Peyer's patch (tissue), 4 donors: ENCODE data around the gene PLEKHN1. TPM values are rescaled to one million over a fixed set of nuclear protein-coding genes. Genes with fewer than 3 reads are reported as not detected.

Experiments
- DNase-seq, 3 donors: peaks; one replicate each; pipeline ENCODE4 v3.0.0-alpha.2; 2017 to 2019
- H3K27ac ChIP-seq, 4 donors: fragments of 200-600 bp; sonication (generic); one replicate each; pipeline ENCODE4 v1.5.1; 2016 to 2019
- H3K27me3 ChIP-seq, 2 donors: fragments of 200-600 bp; sonication (generic); one replicate each; pipeline ENCODE4 v1.5.1; 2019
- H3K36me3 ChIP-seq, 3 donors: fragments of 200-600 bp; sonication (generic); one replicate each; pipeline ENCODE4 v1.5.1; 2016 to 2019
- H3K4me1 ChIP-seq, 4 donors: fragments of 200-600 bp; sonication (generic); one replicate each; pipeline ENCODE4 v1.5.1; 2016 to 2019
- H3K4me3 ChIP-seq, 4 donors: fragments of 200-600 bp; sonication (generic); 1 replicate in 3 of 4; 2 replicates in 1 of 4; pipeline ENCODE4 v1.5.1; 2016 to 2019; ENCODE audit warnings: mild to moderate bottlenecking in 1 of 4
- H3K9me3 ChIP-seq, 4 donors: fragments of 200-600 bp; sonication (generic); one replicate each; pipeline ENCODE4 v1.5.1; 2016 to 2019; ENCODE audit warnings: mild to moderate bottlenecking in 1 of 4
- POLR2A ChIP-seq, 2 donors: fragments of 450-650 bp; IDR thresholded peaks; one replicate each; pipeline ENCODE4 v1.5.1; 2017; ENCODE audit warnings: antibody characterized with exemption in 2 of 2, mild to moderate bottlenecking in 2 of 2, moderate library complexity in 2 of 2
- total RNA-seq, 4 donors: library from RNA; depleted of rRNA; stranded (reverse); fragments of >200 nt; gene quantifications; one replicate each; pipeline ENCODE4 v1.1.0, GENCODE V29; 2016
- TF ChIP-seq, protein P1 (sequence below), 6 experiments: fragments of 450-650 bp in 4 of 6; fragments of 200-600 bp in 2 of 6; sonication (generic) in 1 of 6; IDR thresholded peaks; one replicate each; pipeline ENCODE4 v1.5.1; 2017 to 2019; ENCODE audit warnings: antibody characterized with exemption in 6 of 6, mild to moderate bottlenecking in 3 of 6, moderate library complexity in 1 of 6

The PLEKHN1 gene
- total RNA-seq, 4 donors from 2014 or later, result 0.40 to 0.83 (median 0.47) TPM; not detected in 1

DNA sequence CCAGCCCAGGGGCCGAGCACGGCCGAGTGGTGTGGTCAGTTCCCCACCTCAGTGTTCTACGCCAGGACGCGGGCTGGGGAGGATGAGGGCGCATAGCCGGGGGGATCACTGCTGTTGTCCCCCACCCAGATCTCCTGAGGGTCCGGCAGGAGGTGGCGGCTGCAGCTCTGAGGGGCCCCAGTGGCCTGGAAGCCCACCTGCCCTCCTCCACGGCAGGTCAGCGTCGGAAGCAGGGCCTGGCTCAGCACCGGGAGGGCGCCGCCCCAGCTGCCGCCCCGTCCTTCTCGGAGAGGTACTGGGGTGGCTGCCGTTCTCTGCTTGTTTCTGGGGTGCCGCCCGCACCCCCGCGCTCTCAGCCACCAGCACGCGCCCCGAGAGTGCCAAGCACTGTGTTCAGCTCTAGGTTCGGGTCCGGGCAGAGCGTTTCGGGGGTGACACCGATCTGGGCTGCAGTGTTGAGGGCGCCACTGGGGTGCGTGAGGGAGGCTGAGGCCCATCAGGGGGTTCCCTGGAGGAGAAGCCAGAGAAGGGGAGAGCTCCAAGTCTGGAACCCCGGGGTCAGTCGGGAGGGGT lies 25.2 kb upstream of the PLEKHN1 start:
- Histone ChIP-seq H3K4me1 (peaks cover 5 to 43% (median 27%) of the 10 kb centered on the region in 4 donors), H3K9me3 (no peaks in the 10 kb centered on the region), H3K27me3 (peaks cover 0 to 44% of the 10 kb centered on the region in 2 donors), H3K36me3 (peaks cover 0 to 13% (median 0%) of the 10 kb centered on the region in 3 donors), H3K4me3 (peak overlapping the region; percentile 18 to 53 (median 51)), H3K27ac (peak overlapping the region; percentile 49 to 74 (median 71))
- no peak for DNase-seq
- no peak for TF ChIP-seq POLR2A (IDR thresholded peaks at IDR 0.05)
- TF ChIP-seq, protein P1, sequence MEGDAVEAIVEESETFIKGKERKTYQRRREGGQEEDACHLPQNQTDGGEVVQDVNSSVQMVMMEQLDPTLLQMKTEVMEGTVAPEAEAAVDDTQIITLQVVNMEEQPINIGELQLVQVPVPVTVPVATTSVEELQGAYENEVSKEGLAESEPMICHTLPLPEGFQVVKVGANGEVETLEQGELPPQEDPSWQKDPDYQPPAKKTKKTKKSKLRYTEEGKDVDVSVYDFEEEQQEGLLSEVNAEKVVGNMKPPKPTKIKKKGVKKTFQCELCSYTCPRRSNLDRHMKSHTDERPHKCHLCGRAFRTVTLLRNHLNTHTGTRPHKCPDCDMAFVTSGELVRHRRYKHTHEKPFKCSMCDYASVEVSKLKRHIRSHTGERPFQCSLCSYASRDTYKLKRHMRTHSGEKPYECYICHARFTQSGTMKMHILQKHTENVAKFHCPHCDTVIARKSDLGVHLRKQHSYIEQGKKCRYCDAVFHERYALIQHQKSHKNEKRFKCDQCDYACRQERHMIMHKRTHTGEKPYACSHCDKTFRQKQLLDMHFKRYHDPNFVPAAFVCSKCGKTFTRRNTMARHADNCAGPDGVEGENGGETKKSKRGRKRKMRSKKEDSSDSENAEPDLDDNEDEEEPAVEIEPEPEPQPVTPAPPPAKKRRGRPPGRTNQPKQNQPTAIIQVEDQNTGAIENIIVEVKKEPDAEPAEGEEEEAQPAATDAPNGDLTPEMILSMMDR (IDR thresholded peaks at IDR 0.05), result no peak

DNA sequence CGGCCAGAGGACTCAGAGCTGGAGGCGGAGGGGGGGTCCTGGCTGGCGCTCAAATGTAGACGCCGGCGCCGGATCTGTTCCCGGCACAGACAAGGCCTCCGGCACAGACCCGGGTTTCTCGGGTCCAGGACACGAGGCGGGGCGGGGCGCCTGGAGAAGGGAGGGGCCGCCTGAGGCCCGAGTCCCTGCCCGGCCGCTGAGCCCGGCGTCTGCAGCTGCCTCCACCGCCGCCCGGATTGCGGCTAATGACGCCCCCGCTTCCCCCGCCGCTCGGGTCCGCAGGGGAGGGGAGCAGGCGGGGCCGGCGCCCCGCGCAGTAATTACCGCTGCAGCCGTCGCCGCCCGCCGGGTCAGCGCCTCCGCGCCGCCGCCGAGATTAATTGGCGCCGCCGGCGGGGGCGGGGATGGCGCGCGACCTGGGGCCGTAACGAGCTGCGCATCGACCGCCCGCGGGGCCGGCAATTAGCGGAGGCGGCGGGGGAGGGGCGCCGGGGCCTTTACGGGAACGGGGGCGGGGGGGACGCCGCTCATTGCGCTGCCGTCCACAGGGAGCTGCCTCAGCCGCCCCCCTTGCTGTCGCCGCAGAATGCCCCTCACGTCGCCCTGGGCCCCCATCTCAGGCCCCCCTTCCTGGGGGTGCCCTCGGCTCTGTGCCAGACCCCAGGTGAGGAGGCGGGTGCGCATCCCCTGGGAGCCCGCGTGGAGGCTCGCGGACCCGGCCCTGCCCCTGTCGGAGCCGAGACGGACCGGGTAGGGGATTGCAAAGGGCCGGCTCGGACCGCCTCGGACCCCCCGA lies 24.5 kb upstream of the PLEKHN1 start:
- peaks cover 0 to 38% of the 10 kb centered on the region in 2 donors for H3K27me3 ChIP-seq
- no peak for TF ChIP-seq POLR2A (IDR thresholded peaks at IDR 0.05)
- TF ChIP-seq, protein P1 (IDR thresholded peaks at IDR 0.05), result no peak
- H3K4me3 ChIP-seq, result peak overlapping the region; percentile 18 to 53 (median 51)

DNA sequence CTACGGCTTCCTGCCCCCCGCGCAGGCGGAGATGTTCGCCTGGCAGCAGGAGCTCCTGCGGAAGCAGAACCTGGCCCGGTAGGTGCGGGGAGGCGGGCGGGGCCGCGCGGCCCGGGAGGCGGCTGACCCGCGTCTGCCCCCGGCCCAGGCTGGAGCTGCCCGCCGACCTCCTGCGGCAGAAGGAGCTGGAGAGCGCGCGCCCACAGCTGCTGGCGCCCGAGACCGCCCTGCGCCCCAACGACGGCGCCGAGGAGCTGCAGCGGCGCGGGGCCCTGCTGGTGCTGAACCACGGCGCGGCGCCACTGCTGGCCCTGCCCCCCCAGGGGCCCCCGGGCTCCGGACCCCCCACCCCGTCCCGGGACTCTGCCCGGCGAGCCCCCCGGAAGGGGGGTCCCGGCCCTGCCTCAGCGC lies 23.9 kb upstream of the PLEKHN1 start:
- no peak for TF ChIP-seq POLR2A (IDR thresholded peaks at IDR 0.05)
- TF ChIP-seq, protein P1 (IDR thresholded peaks at IDR 0.05), result no peak
- H3K9me3 ChIP-seq, result no peaks in the 10 kb centered on the region
- H3K4me3 ChIP-seq, result peak overlapping the region; percentile 18 to 53 (median 51)
- H3K36me3 ChIP-seq, result peaks cover 0 to 25% (median 0%) of the 10 kb centered on the region in 3 donors
- no peak for DNase-seq
- H3K27ac ChIP-seq, result peak overlapping the region; percentile 27 to 74 (median 71)
- H3K4me1 ChIP-seq, result peaks cover 5 to 43% (median 27%) of the 10 kb centered on the region in 4 donors
- peaks cover 0 to 36% of the 10 kb centered on the region in 2 donors for H3K27me3 ChIP-seq

More for the DNA sequence above, 24.5 kb upstream of the PLEKHN1 start:
- peaks cover 0 to 20% (median 0%) of the 10 kb centered on the region in 3 donors for H3K36me3 ChIP-seq
- H3K27ac ChIP-seq, result peak overlapping the region; percentile 49 to 74 (median 71)
- peaks cover 5 to 43% (median 27%) of the 10 kb centered on the region in 4 donors for H3K4me1 ChIP-seq
- DNase-seq, result peak in 2 of 3 donors; percentile 75 to 82
- H3K9me3 ChIP-seq, result no peaks in the 10 kb centered on the region

DNA sequence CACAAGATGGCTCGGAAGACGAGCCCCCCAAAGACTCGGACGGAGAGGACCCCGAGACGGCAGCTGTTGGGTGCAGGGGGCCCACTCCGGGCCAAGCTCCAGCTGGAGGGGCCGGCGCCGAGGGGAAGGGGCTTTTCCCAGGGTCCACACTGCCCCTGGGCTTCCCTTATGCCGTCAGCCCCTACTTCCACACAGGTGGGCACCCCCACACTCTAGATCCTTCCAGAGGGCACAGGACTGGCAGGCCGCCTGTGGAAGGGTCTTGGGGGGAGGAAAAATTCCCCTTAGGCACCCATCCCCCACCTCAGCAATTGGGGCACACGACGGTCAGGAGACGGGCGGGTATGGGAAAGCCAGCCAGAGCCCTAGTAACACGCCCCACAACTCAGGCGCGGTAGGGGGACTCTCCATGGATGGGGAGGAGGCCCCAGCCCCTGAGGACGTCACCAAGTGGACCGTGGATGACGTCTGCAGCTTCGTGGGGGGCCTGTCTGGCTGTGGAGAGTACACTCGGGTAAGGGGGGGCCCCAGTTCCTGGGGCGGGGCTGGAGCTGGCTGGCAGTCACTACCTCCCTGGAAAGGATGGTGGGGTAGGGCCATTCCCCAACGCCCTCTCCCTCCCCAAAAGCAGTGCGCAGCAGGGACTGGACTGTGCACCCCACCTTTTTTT lies 23.3 kb upstream of the PLEKHN1 start:
- DNase-seq, result no peak
- TF ChIP-seq POLR2A (IDR thresholded peaks at IDR 0.05), result no peak
- TF ChIP-seq, protein P1 (IDR thresholded peaks at IDR 0.05), result no peak
- Histone ChIP-seq H3K4me3 (peak overlapping the region in 3 of 4 donors; percentile 50 to 53 (median 52)), H3K27me3 (peaks cover 0 to 36% of the 10 kb centered on the region in 2 donors), H3K36me3 (peaks cover 0 to 31% (median 0%) of the 10 kb centered on the region in 3 donors), H3K27ac (peak overlapping the region; percentile 27 to 74 (median 71)), H3K4me1 (peaks cover 5 to 43% (median 27%) of the 10 kb centered on the region in 4 donors), H3K9me3 (no peaks in the 10 kb centered on the region)

DNA sequence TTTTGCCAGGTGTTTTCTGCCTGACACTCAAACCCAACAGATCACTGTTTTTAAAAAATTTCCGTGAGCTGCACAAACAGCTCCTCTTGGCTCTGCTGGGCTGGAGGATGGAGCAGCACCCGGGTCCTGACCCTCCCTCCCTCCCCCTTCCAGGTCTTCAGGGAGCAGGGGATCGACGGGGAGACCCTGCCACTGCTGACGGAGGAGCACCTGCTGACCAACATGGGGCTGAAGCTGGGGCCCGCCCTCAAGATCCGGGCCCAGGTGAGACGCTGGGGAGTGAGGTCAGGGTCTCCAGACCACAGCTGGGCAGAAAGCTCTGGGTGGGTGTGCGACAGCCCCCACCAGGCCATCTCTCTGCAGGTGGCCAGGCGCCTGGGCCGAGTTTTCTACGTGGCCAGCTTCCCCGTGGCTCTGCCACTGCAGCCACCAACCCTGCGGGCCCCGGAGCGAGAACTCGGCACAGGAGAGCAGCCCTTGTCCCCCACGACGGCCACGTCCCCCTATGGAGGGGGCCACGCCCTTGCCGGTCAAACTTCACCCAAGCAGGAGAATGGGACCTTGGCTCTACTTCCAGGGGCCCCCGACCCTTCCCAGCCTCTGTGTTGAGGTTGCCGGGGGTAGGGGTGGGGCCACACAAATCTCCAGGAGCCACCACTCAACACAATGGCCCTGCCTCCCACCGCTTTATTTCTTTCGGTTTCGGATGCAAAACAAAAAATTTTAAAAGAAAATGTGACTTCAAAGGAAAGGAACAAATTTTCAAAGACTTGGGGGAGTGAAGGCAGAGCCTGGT lies 22.5 kb upstream of the PLEKHN1 start:
- H3K27me3 ChIP-seq, result peaks cover 0 to 31% of the 10 kb centered on the region in 2 donors
- no peak overlapping the region for H3K4me3 ChIP-seq
- H3K4me1 ChIP-seq, result peaks cover 5 to 43% (median 27%) of the 10 kb centered on the region in 4 donors
- peaks cover 0 to 38% (median 0%) of the 10 kb centered on the region in 3 donors for H3K36me3 ChIP-seq
- DNase-seq, result no peak
- no peak for TF ChIP-seq POLR2A (IDR thresholded peaks at IDR 0.05)
- TF ChIP-seq, protein P1 (IDR thresholded peaks at IDR 0.05), result no peak
- H3K27ac ChIP-seq, result peak overlapping the region; percentile 43 to 74 (median 58)
- H3K9me3 ChIP-seq, result no peaks in the 10 kb centered on the region
